GM23248 (cell line): ENCODE results near the gene SARM1. TPM values are rescaled to one million over a fixed set of nuclear protein-coding genes. Genes with fewer than 3 reads are reported as not detected.

Experiments
- DNase-seq: peaks from one replicate; pipeline ENCODE4 v3.0.0-alpha.2; 2015
- H2AFZ ChIP-seq: fragments of 200-600 bp; sonication (generic); 2 replicates; pipeline ENCODE4 v1.6.1; 2016; ENCODE audit warnings: antibody characterized with exemption
- H3F3A ChIP-seq: fragments of 200-600 bp; sonication (generic); 2 replicates; pipeline ENCODE4 v1.6.1; 2016; ENCODE audit warnings: mild to moderate bottlenecking, antibody characterized with exemption, mixed run types; ENCODE audit not compliant: insufficient read depth
- H3K27ac ChIP-seq: fragments of 200-600 bp; sonication (generic); 2 replicates; pipeline ENCODE4 v1.5.1; 2016; ENCODE audit warnings: mild to moderate bottlenecking
- H3K27me3 ChIP-seq: fragments of 200-600 bp; sonication (generic); replicated peaks from 2 replicates; pipeline ENCODE4 v1.6.1; 2016; ENCODE audit warnings: mild to moderate bottlenecking; ENCODE audit not compliant: insufficient read depth
- H3K36me3 ChIP-seq: fragments of 200-600 bp; sonication (generic); 2 replicates; pipeline ENCODE4 v1.6.1; 2016; ENCODE audit warnings: low read depth, mild to moderate bottlenecking
- H3K4me1 ChIP-seq: fragments of 200-600 bp; sonication (generic); 2 replicates; pipeline ENCODE4 v1.6.1; 2016; ENCODE audit warnings: mild to moderate bottlenecking; ENCODE audit not compliant: insufficient read depth
- H3K4me2 ChIP-seq: fragments of 200-600 bp; sonication (generic); one replicate; pipeline ENCODE4 v1.6.1; 2016; ENCODE audit warnings: mild to moderate bottlenecking; ENCODE audit not compliant: unreplicated experiment
- H3K4me3 ChIP-seq: fragments of 200-600 bp; sonication (generic); 2 replicates; pipeline ENCODE4 v1.5.1; 2016; ENCODE audit warnings: mild to moderate bottlenecking
- H3K79me2 ChIP-seq: fragments of 200-600 bp; sonication (generic); 2 replicates; pipeline ENCODE4 v1.6.1; 2016; ENCODE audit warnings: mild to moderate bottlenecking; ENCODE audit not compliant: insufficient read depth
- H3K9ac ChIP-seq: fragments of 200-600 bp; sonication (generic); 2 replicates; pipeline ENCODE4 v1.6.1; 2016; ENCODE audit warnings: mild to moderate bottlenecking
- H3K9me2 ChIP-seq: fragments of 200-600 bp; sonication (generic); 2 replicates; pipeline ENCODE4 v1.6.1; 2016; ENCODE audit warnings: mixed run types, mild to moderate bottlenecking, moderate library complexity; ENCODE audit not compliant: insufficient read depth
- H3K9me3 ChIP-seq: fragments of 200-600 bp; sonication (generic); one replicate; pipeline ENCODE4 v1.6.1; 2017; ENCODE audit warnings: low read depth
- H4K20me1 ChIP-seq: fragments of 200-600 bp; sonication (generic); 2 replicates; pipeline ENCODE4 v1.6.0; 2016; ENCODE audit not compliant: insufficient read depth
- EZH2 ChIP-seq: fragments of 200-600 bp; sonication (generic); IDR thresholded peaks from 2 replicates; pipeline ENCODE4 v1.6.1; 2018; ENCODE audit warnings: antibody characterized with exemption, mild to moderate bottlenecking; ENCODE audit not compliant: insufficient read depth, poor library complexity, severe bottlenecking
- EZH2phosphoT487 ChIP-seq: fragments of 200-600 bp; sonication (generic); IDR thresholded peaks from 2 replicates; pipeline ENCODE4 v1.6.1; 2018; ENCODE audit warnings: antibody characterized with exemption, moderate library complexity, mild to moderate bottlenecking, low read depth; ENCODE audit not compliant: insufficient read depth
- WGBS, 2 experiments: methylation state at CpG; one replicate each; pipeline ENCODE4 v1.1.6; 2015 to 2017; ENCODE audit warnings: low lambda C conversion rate in 2 of 2, low coverage in 1 of 2; ENCODE audit errors: missing lambda C conversion rate in 2 of 2; 5-methylcytosine and 5-hydroxymethylcytosine counted together
- in situ Hi-C: fragments of 300-500 bp; cut with MboI; formaldehyde crosslinking; loops from 2 replicates; pipeline ENCODE4 v1.15.0; 2020
- polyA plus RNA-seq: library from polyadenylated mRNA; unstranded; fragments of >200 nt; fragmentation: Nextera tagmentation; extraction: Ambion mirVana; gene quantifications from 2 replicates; pipeline ENCODE4 v1.2.1, GENCODE V29; 2016
- total RNA-seq: library from RNA; depleted of rRNA; stranded (reverse); fragments of >200 nt; shearing (Covaris generic); gene quantifications from 2 replicates; pipeline ENCODE4 v1.2.3, GENCODE V29; 2014

SARM1 gene
- total and polyA plus RNA-seq, 2 experiments from 2014 or later, result 5.8 to 24.2 TPM

- peaks cover 4% of the 10 kb centered on the region for H3K79me2 ChIP-seq
- peak overlapping the region; percentile 11; the same call in 1 of the 2 replicates for H3K9ac ChIP-seq
- no peak for DNase-seq
- no peak for TF ChIP-seq EZH2
- TF ChIP-seq EZH2phosphoT487, result no peak
- no peak overlapping the region for H2AFZ ChIP-seq
- H3K4me3 ChIP-seq, result no peak overlapping the region
- H3F3A ChIP-seq, result peaks cover 60% of the 10 kb centered on the region
- H3K27me3 ChIP-seq, result no peaks in the 10 kb centered on the region
- H3K4me1 ChIP-seq, result peaks cover 24% of the 10 kb centered on the region
- WGBS, 2 experiments, result 71 to 81% methylated on average over 7 of the region's 7 CpGs
- H3K9me2 ChIP-seq, result no peaks in the 10 kb centered on the region
- peaks cover 50% of the 10 kb centered on the region for H3K36me3 ChIP-seq
- in situ Hi-C loops, result no loop called here
- peak overlapping the region; percentile 19 for H3K4me2 ChIP-seq
- H3K27ac ChIP-seq, result peak overlapping the region; percentile 73
- H4K20me1 ChIP-seq, result no peaks in the 10 kb centered on the region
- no peaks in the 10 kb centered on the region for H3K9me3 ChIP-seq
Observed at GRCh38 chr17:28346746-28347246, 24.7 kb upstream of the SARM1 start.

DNA sequence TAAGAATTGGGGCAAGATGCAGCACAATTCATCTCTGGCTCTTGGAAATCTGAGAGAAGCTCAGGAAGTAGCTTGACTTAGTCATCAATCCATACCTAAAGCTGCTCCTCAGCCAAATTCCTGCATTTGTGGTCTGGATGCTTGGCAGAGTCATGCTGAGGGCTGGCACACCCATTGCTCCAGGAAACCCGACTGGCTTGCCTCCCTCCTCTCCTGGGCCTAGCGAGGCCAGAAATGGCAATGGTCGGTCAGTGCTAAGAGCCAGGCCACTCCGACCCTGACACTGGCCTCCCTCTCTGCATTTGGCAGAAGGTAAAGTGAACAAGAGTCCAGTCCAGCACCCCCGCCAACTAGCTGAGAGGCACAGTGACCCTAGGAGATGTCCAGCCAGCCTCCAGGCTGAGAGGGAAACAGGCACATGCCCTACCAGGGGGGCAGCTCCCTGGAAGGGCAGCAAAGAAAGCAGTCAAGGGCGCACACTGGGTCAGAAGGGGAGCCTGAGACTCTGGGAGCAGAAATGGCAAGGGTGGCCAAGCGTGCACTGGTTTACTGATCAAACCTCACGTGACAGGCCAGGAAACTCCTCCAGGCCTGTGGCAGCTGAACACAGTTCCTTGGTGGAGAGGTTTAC, 24.1 kb upstream of the SARM1 start:
- peak; percentile 95 for DNase-seq
- TF ChIP-seq EZH2phosphoT487, result no peak
- TF ChIP-seq EZH2, result no peak
- H3F3A ChIP-seq, result peaks cover 60% of the 10 kb centered on the region
- H4K20me1 ChIP-seq, result no peaks in the 10 kb centered on the region
- H2AFZ ChIP-seq, result no peak overlapping the region
- no peaks in the 10 kb centered on the region for H3K27me3 ChIP-seq
- peak overlapping the region; percentile 19 for H3K4me2 ChIP-seq
- H3K79me2 ChIP-seq, result peaks cover 4% of the 10 kb centered on the region
- H3K4me3 ChIP-seq, result no peak overlapping the region
- no peaks in the 10 kb centered on the region for H3K9me3 ChIP-seq
- H3K36me3 ChIP-seq, result peaks cover 47% of the 10 kb centered on the region
- WGBS, 2 experiments, result 60 to 61% methylated on average over 8 of the region's 8 CpGs
- no peaks in the 10 kb centered on the region for H3K9me2 ChIP-seq
- H3K4me1 ChIP-seq, result peaks cover 24% of the 10 kb centered on the region
- in situ Hi-C loops, result no loop called here
- H3K27ac ChIP-seq, result peak overlapping the region; percentile 73
- peak overlapping the region; percentile 43; the same call in 1 of the 2 replicates for H3K9ac ChIP-seq

DNA sequence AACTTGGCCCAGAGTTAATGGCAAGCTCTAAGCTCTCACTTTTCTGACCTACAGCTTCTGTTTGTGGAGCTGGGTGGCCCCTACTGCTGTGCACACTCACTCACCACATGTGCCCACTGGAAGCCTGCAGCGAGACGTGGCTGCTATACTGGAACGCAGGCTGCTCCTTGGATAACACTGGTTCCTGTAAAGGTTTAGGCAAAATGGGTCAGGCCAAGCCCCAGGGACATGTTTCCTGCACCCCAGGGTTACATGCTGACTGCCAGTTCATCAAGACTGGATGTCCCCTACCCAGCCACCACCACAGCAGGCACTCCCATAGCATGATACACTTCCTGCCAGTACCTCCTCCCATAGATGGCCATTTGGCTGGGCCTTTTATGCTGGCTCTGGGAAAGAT, 22.5 kb upstream of the SARM1 start:
- peaks cover 24% of the 10 kb centered on the region for H3K4me1 ChIP-seq
- H2AFZ ChIP-seq, result no peak overlapping the region
- H3K9me3 ChIP-seq, result no peaks in the 10 kb centered on the region
- no peaks in the 10 kb centered on the region for H4K20me1 ChIP-seq
- H3K27me3 ChIP-seq, result no peaks in the 10 kb centered on the region
- DNase-seq, result no peak
- peaks cover 60% of the 10 kb centered on the region for H3F3A ChIP-seq
- H3K4me3 ChIP-seq, result no peak overlapping the region
- TF ChIP-seq EZH2 (no peak), EZH2phosphoT487 (no peak)
- no peak overlapping the region for H3K27ac ChIP-seq
- peaks cover 42% of the 10 kb centered on the region for H3K36me3 ChIP-seq
- no peak overlapping the region for H3K4me2 ChIP-seq
- H3K79me2 ChIP-seq, result peaks cover 6% of the 10 kb centered on the region
- no peaks in the 10 kb centered on the region for H3K9me2 ChIP-seq
- in situ Hi-C loops, result no loop called here
- WGBS, 2 experiments, result 75 to 83% methylated on average over 3 of the region's 3 CpGs
- H3K9ac ChIP-seq, result no peak overlapping the region

GRCh38 chr17:28350271-28350670, 21.2 kb upstream of the SARM1 start:
- Histone ChIP-seq H3K4me2 (no peak overlapping the region), H3K4me1 (peaks cover 24% of the 10 kb centered on the region), H4K20me1 (no peaks in the 10 kb centered on the region), H3K9me3 (no peaks in the 10 kb centered on the region), H3K36me3 (peaks cover 42% of the 10 kb centered on the region), H3K27me3 (no peaks in the 10 kb centered on the region), H3K27ac (no peak overlapping the region), H3K4me3 (no peak overlapping the region), H3K9ac (no peak overlapping the region), H3K79me2 (peaks cover 19% of the 10 kb centered on the region), H3K9me2 (no peaks in the 10 kb centered on the region), H3F3A (peaks cover 54% of the 10 kb centered on the region), H2AFZ (no peak overlapping the region)
- TF ChIP-seq EZH2phosphoT487 (no peak), EZH2 (no peak)
- 93 to 95% methylated on average over 7 of the region's 7 CpGs for WGBS, 2 experiments
- no peak for DNase-seq
- in situ Hi-C loops, result no loop called here
